ENCODE measurements around the gene HCLS1.

HCLS1 gene

GRCh38 chr3:121662742-121663141 is 2.0 kb upstream of the HCLS1 start:
- peaks cover 8% of the 10 kb centered on the region for H3K36me3 ChIP-seq

GRCh38 chr3:121661376-121661775 is 673 bp upstream of the HCLS1 start:
- no peak for DNase-seq
- TF ChIP-seq, protein P1, sequence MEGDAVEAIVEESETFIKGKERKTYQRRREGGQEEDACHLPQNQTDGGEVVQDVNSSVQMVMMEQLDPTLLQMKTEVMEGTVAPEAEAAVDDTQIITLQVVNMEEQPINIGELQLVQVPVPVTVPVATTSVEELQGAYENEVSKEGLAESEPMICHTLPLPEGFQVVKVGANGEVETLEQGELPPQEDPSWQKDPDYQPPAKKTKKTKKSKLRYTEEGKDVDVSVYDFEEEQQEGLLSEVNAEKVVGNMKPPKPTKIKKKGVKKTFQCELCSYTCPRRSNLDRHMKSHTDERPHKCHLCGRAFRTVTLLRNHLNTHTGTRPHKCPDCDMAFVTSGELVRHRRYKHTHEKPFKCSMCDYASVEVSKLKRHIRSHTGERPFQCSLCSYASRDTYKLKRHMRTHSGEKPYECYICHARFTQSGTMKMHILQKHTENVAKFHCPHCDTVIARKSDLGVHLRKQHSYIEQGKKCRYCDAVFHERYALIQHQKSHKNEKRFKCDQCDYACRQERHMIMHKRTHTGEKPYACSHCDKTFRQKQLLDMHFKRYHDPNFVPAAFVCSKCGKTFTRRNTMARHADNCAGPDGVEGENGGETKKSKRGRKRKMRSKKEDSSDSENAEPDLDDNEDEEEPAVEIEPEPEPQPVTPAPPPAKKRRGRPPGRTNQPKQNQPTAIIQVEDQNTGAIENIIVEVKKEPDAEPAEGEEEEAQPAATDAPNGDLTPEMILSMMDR (IDR thresholded peaks at IDR 0.05; ENCODE audit: low read depth, low read length): no peak
- no peaks in the 10 kb centered on the region for H3K9me3 ChIP-seq
- no peaks in the 10 kb centered on the region for H3K27me3 ChIP-seq
- no peaks in the 10 kb centered on the region for H3K4me1 ChIP-seq
- H3K36me3 ChIP-seq: peaks cover 4% of the 10 kb centered on the region; the same call in 1 of the 2 replicates
- no peak overlapping the region for H3K4me3 ChIP-seq (ENCODE audit: low read depth, low read length)

More at GRCh38 chr3:121662742-121663141, 2.0 kb upstream of the HCLS1 start:
- Histone ChIP-seq H3K27me3 (no peaks in the 10 kb centered on the region), H3K9me3 (no peaks in the 10 kb centered on the region), H3K4me1 (no peaks in the 10 kb centered on the region), H3K4me3 (ENCODE audit: low read depth, low read length) (no peak overlapping the region)
- TF ChIP-seq, protein P1 (IDR thresholded peaks at IDR 0.05; ENCODE audit: low read depth, low read length): no peak
- no peak for DNase-seq

DNA sequence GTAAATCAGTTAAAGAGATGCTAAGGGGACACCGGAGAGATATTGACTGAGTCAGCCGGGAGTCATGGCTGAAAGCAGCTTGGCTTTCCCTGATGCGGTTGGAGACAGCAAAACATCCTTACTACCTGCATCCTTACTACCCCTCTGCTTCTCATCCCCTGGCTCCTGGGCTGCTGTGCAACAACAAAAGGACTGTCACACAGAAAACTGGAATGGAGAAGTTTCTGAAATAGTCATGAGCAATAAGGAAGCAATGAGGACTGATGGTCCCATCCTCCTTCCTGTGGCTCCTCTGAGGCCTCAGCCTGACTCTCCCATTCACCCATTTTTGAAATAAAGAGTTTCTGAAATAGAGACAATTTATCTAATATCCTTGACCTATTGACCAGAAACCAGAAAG is 1.1 kb downstream of the HCLS1 start:
- Histone ChIP-seq H3K27me3 (no peaks in the 10 kb centered on the region), H3K9me3 (no peaks in the 10 kb centered on the region), H3K4me1 (no peaks in the 10 kb centered on the region), H3K36me3 (peaks cover 4% of the 10 kb centered on the region; the same call in 1 of the 2 replicates), H3K4me3 (ENCODE audit: low read depth, low read length) (no peak overlapping the region)
- TF ChIP-seq, protein P1 (IDR thresholded peaks at IDR 0.05; ENCODE audit: low read depth, low read length): no peak
- DNase-seq: no peak

GRCh38 chr3:121658716-121659435 is 1.8 kb downstream of the HCLS1 start:
- no peaks in the 10 kb centered on the region for H3K27me3 ChIP-seq
- H3K36me3 ChIP-seq: peaks cover under 1% of the 10 kb centered on the region; the same call in 1 of the 2 replicates
- H3K9me3 ChIP-seq: no peaks in the 10 kb centered on the region
- no peak for DNase-seq
- no peak overlapping the region for H3K4me3 ChIP-seq (ENCODE audit: low read depth, low read length)
- no peaks in the 10 kb centered on the region for H3K4me1 ChIP-seq
- TF ChIP-seq, protein P1 (IDR thresholded peaks at IDR 0.05; ENCODE audit: low read depth, low read length): no peak

DNA sequence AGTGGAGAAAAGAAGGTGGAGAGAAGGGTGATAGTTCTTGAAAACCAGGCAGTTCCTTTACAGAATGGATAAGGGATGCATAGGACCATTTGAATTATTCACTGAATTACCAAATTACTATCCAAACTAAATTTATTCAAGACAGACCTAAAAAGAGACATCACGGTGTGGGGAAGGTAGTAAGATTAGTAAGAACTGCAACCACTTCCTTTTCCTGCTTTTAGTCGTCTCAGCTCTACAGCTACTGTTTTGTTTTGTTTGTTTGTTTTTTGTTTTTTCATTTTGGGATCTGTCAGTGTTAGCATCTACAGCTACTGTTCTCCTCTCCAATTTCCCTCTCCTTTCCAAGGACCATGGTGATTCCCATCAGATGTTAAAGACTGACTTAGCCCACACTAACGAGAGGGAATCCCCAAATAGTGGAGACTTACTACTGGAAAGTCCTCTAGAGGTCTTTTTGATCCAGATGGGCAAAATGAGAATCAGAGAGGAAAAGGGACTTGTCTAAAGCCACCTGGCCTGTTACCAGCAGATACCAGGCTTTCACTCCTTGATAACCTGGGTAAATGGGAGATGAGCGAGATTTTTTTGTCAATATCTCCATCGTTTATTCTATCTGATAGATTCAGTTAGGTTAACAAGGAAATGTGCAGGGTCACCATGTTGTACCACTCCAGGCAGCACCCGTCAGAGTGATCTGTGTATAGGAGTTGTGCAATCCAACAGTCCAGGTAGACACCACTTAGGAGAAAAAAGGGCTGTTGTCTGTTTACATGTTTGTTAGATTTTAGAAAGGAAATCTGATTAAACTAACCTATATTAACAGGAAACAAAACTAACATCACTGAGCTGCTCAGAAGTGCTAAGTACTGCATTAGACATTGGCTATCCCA is 6.0 kb downstream of the HCLS1 start:
- no peaks in the 10 kb centered on the region for H3K36me3 ChIP-seq

More for the DNA sequence above, 6.0 kb downstream of the HCLS1 start:
- Histone ChIP-seq H3K27me3 (no peaks in the 10 kb centered on the region), H3K4me3 (ENCODE audit: low read depth, low read length) (no peak overlapping the region), H3K4me1 (no peaks in the 10 kb centered on the region), H3K9me3 (no peaks in the 10 kb centered on the region)
- TF ChIP-seq, protein P1 (IDR thresholded peaks at IDR 0.05; ENCODE audit: low read depth, low read length): no peak
- DNase-seq: no peak

Measured in BE2C (cell line).